GM12878 (cell line): ENCODE results near the gene ALCAM.

Source experiments
- CHD2 ChIP-seq: IDR thresholded peaks from 2 replicates; pipeline ENCODE4 v1.6.1; 2011; ENCODE audit warnings: low read depth, low read length, improper control_type of control experiment, borderline replicate concordance
- CREB1 ChIP-seq: IDR thresholded peaks from 2 replicates; pipeline ENCODE4 v1.6.1; 2012; ENCODE audit warnings: low read depth, mild to moderate bottlenecking, inconsistent platforms
- CTCF ChIP-seq, 3 experiments: IDR thresholded peaks in 2 of 3; conservative IDR thresholded peaks in 1 of 3; 2 replicates each; pipeline ENCODE4 v1.5.1; 2011; ENCODE audit warnings: low read depth in 3 of 3, low read length in 3 of 3, mild to moderate bottlenecking in 3 of 3, control low read depth in 2 of 3, moderate library complexity in 2 of 3, inconsistent platforms in 1 of 3, mixed read lengths in 1 of 3; ENCODE audit not compliant: control insufficient read depth in 2 of 3, insufficient read depth in 1 of 3; ENCODE audit errors: extremely low read depth in 1 of 3
- EED ChIP-seq: sonication (generic); IDR thresholded peaks from 2 replicates; pipeline ENCODE4 v1.6.1; 2016; ENCODE audit warnings: antibody characterized with exemption, low read depth
- EGR1 ChIP-seq, 2 experiments: IDR thresholded peaks; 1 replicate in 1 of 2; 2 replicates in 1 of 2; pipeline ENCODE4 v1.6.1; 2011 to 2012; ENCODE audit warnings: low read depth in 2 of 2, low read length in 2 of 2, borderline replicate concordance in 1 of 2, mild to moderate bottlenecking in 1 of 2, moderate library complexity in 1 of 2
- ESRRA ChIP-seq: IDR thresholded peaks from 2 replicates; pipeline ENCODE4 v1.6.1; 2012; ENCODE audit warnings: mild to moderate bottlenecking, low read length, improper control_type of control experiment
- GABPA ChIP-seq: IDR thresholded peaks from 2 replicates; pipeline ENCODE4 v1.6.1; 2014; ENCODE audit warnings: antibody characterized with exemption, low read depth, mild to moderate bottlenecking, inconsistent platforms
- HDAC2 ChIP-seq: fragments of 200-600 bp; sonication (generic); IDR thresholded peaks from 2 replicates; pipeline ENCODE4 v1.6.1; 2017
- POLR2AphosphoS2 ChIP-seq: IDR thresholded peaks from 2 replicates; pipeline ENCODE4 v1.6.1; 2011; ENCODE audit warnings: low read depth, mild to moderate bottlenecking, low read length, improper control_type of control experiment, moderate library complexity
- POLR2AphosphoS5 ChIP-seq: IDR thresholded peaks from 2 replicates; pipeline ENCODE4 v1.6.1; 2011; ENCODE audit warnings: mild to moderate bottlenecking, low read length, inconsistent platforms
- SP1 ChIP-seq: IDR thresholded peaks from one replicate; pipeline ENCODE4 v1.6.1; 2011; ENCODE audit warnings: low read depth, low read length
- ZNF687 ChIP-seq: fragments of 450-650 bp; IDR thresholded peaks from 2 replicates; pipeline ENCODE4 v1.6.1; 2017; ENCODE audit warnings: mild to moderate bottlenecking, moderate library complexity

- TF ChIP-seq SP1 (no peak), CTCF (IDR thresholded peaks at IDR 0.05 in 2 of 3, conservative IDR thresholded peaks at IDR 0.05 in 1 of 3; ENCODE audit: control insufficient read depth in 2 of 3, extremely low read depth in 1 of 3, insufficient read depth in 1 of 3, low read depth in 3 of 3, low read length in 3 of 3) (no peak), POLR2AphosphoS5 (no peak), ESRRA (no peak), CREB1 (no peak), EED (no peak), GABPA (no peak), POLR2AphosphoS2 (no peak), ZNF687 (no peak), HDAC2 (no peak), CHD2 (no peak), EGR1 (IDR thresholded peaks at IDR 0.05; ENCODE audit: borderline replicate concordance in 1 of 2, low read depth in 2 of 2, low read length in 2 of 2) (no peak)
These were observed 32.4 kb upstream of the ALCAM start for GRCh38 chr3:105334138-105334882.
